Lower leg skin (tissue), 4 donors: ENCODE measurements around the gene RBFOX2. TPM values are rescaled to one million over a fixed set of nuclear protein-coding genes. Genes with fewer than 3 reads are reported as not detected.
"Not testable (repeated sequence)": the region's sequence is repeated elsewhere in the genome, so short reads cannot be mapped to it uniquely, and the experiment has no call there.

ENCODE experiments used
- DNase-seq, 2 donors: peaks; one replicate each; pipeline ENCODE4 v3.0.0-alpha.2; 2019; ENCODE audit warnings: low spot score in 2 of 2
- H3K4me3 ChIP-seq: fragments of 200-600 bp; sonication (generic); 2 replicates; pipeline ENCODE4 v1.5.1; 2017; ENCODE audit warnings: mild to moderate bottlenecking, low read depth; ENCODE audit not compliant: poor library complexity, severe bottlenecking
- POLR2A ChIP-seq, 2 donors: fragments of 450-650 bp; IDR thresholded peaks; one replicate each; pipeline ENCODE4 v1.6.1; 2016 to 2017; ENCODE audit warnings: antibody characterized with exemption in 2 of 2, mild to moderate bottlenecking in 1 of 2, moderate library complexity in 1 of 2
- WGBS, 2 donors: methylation state at CpG; one replicate each; pipeline ENCODE4 v1.1.5; 2018; 5-methylcytosine and 5-hydroxymethylcytosine counted together
- intact Hi-C: fragments of 100-400 bp; cut with DNase I; formaldehyde crosslinking; loops from one replicate; pipeline ENCODE4 v1.15.0; 2023; ENCODE audit warnings: low total_unique reads
- total RNA-seq, 4 donors: library from RNA; depleted of rRNA; stranded (reverse); fragments of >200 nt; gene quantifications; one replicate each; pipeline ENCODE4 v1.1.0, GENCODE V29; 2016
- TF ChIP-seq, protein P1 (sequence below), 3 donors: fragments of 450-650 bp; IDR thresholded peaks; one replicate each; pipeline ENCODE4 v1.5.1; 2016; ENCODE audit warnings: antibody characterized with exemption in 3 of 3, mild to moderate bottlenecking in 3 of 3, moderate library complexity in 2 of 3

The RBFOX2 gene
- total RNA-seq, 4 donors from 2014 or later: 40.9 to 56.5 (median 51.1) TPM

- intact Hi-C loops: no loop called here
- DNase-seq: no peak
- no peak overlapping the region for H3K4me3 ChIP-seq
- TF ChIP-seq, protein P1, sequence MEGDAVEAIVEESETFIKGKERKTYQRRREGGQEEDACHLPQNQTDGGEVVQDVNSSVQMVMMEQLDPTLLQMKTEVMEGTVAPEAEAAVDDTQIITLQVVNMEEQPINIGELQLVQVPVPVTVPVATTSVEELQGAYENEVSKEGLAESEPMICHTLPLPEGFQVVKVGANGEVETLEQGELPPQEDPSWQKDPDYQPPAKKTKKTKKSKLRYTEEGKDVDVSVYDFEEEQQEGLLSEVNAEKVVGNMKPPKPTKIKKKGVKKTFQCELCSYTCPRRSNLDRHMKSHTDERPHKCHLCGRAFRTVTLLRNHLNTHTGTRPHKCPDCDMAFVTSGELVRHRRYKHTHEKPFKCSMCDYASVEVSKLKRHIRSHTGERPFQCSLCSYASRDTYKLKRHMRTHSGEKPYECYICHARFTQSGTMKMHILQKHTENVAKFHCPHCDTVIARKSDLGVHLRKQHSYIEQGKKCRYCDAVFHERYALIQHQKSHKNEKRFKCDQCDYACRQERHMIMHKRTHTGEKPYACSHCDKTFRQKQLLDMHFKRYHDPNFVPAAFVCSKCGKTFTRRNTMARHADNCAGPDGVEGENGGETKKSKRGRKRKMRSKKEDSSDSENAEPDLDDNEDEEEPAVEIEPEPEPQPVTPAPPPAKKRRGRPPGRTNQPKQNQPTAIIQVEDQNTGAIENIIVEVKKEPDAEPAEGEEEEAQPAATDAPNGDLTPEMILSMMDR (IDR thresholded peaks at IDR 0.05): no peak
- TF ChIP-seq POLR2A (IDR thresholded peaks at IDR 0.05): no peak
- 95 to 96% methylated on average over 3 of the region's 3 CpGs for WGBS, 2 donors
Measured at GRCh38 chr22:35705141-35705540, 323.5 kb downstream of the RBFOX2 start.

DNA sequence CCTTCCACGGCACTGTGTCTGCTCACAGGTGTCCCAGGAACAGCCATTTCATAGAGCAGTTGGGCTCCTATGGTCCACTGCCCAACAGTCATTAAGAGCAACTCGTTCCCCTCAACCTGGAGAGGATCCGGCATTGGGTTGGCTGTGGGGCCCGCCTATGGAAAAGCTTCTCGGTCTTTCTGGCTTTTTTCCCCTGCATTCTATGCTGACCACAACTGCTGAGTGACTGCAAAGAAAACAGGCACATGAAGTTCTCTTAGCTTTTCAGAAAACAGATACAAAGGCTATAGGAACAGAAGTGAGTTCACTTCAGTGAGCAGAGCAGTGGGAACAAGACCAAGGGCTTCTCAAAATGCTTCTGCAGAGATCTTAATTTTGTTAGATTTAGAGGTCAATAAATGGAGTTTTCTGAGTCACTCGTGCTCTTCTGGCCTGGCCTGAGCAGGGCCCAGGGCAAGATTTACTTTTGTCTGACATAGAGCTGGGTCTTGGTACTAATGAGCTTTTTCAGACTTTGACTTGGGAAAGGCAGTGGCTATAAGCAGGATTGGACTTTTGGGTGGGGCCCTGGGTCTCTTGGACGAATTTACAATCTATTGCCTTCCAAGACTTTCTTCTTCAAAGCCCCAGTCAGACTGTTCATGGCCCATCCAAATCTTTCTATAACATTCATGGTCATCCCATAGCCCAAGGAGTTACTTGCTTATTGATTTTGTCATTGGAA lies 324.6 kb downstream of the RBFOX2 start:
- TF ChIP-seq POLR2A (IDR thresholded peaks at IDR 0.05): no peak
- TF ChIP-seq, protein P1 (IDR thresholded peaks at IDR 0.05): no peak
- no peak for DNase-seq
- H3K4me3 ChIP-seq: no peak overlapping the region
- intact Hi-C loops: no loop called here
- 72 to 84% methylated on average over 7 of the region's 7 CpGs for WGBS, 2 donors

DNA sequence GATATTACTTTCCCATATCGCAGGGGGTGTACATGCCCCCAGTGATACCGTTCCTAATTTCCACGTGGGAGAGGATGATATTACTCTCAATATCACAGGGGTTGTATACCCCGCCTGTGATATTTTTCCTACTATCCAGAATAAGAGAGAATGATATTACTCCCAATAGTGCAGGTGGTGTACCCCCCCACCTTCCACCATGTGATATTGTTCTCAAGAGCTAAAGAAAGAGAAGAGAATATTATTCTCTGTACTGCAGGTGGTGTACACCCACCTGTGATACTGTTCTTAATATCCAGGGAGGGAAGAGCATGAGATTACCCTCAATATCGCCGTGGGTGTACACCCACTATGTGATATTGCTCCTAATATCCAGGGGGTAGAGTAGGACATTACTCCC lies 328.8 kb downstream of the RBFOX2 start:
- WGBS, 2 donors: 74 to 83% methylated on average over 5 to 6 of the region's 6 CpGs
- DNase-seq, H3K4me3 ChIP-seq, intact Hi-C loops: not testable (repeated sequence)

- no peak for TF ChIP-seq POLR2A (IDR thresholded peaks at IDR 0.05)
- TF ChIP-seq, protein P1 (IDR thresholded peaks at IDR 0.05): no peak
- DNase-seq: no peak
- H3K4me3 ChIP-seq: no peak overlapping the region
- intact Hi-C loops: no loop called here
- WGBS, 2 donors: 73 to 81% methylated on average over 14 of the region's 14 CpGs
Measured at GRCh38 chr22:35697142-35697541, 331.5 kb downstream of the RBFOX2 start.

- intact Hi-C loops: no loop called here
- H3K4me3 ChIP-seq: no peak overlapping the region
- 81 to 85% methylated on average over 13 of the region's 13 CpGs for WGBS, 2 donors
- no peak for DNase-seq
- TF ChIP-seq POLR2A (IDR thresholded peaks at IDR 0.05): no peak
- TF ChIP-seq, protein P1 (IDR thresholded peaks at IDR 0.05): no peak
Measured at GRCh38 chr22:35695202-35695601, 333.4 kb downstream of the RBFOX2 start.

DNA sequence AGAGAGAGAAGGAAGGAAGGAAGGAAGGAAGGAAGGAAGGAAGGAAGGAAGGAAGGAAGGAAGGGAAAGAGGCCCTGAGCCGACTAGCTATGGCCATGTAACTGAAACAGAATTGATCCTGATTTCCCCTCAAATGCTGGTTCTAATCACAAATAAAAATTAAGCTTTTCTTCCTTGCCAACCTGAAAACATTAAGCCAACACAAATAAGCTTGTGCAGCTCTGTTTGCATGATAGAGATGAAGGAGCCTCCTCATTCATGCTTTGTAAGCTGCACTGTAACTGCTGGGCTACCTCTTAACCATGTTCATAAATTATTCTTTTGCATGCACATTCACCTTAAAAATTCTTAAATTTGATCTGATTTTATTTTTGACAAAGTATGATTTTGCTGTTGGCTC lies 338.6 kb downstream of the RBFOX2 start:
- TF ChIP-seq POLR2A (IDR thresholded peaks at IDR 0.05): no peak
- TF ChIP-seq, protein P1 (IDR thresholded peaks at IDR 0.05): no peak
- no peak overlapping the region for H3K4me3 ChIP-seq
- no peak for DNase-seq
- intact Hi-C loops: no loop called here
- WGBS, 2 donors: 38 to 54% methylated on average over 1 of the region's 1 CpG
